AG20443 (cell line): ENCODE results near the gene SRRM5.
"Not testable (repeated sequence)": the region's sequence is repeated elsewhere in the genome, so short reads cannot be mapped to it uniquely, and the experiment has no call there.

Experiments used
- DNase-seq: peaks from one replicate; pipeline ENCODE4 v3.0.0; 2012; ENCODE audit warnings: low spot score, mixed read lengths

Gene SRRM5

DNA sequence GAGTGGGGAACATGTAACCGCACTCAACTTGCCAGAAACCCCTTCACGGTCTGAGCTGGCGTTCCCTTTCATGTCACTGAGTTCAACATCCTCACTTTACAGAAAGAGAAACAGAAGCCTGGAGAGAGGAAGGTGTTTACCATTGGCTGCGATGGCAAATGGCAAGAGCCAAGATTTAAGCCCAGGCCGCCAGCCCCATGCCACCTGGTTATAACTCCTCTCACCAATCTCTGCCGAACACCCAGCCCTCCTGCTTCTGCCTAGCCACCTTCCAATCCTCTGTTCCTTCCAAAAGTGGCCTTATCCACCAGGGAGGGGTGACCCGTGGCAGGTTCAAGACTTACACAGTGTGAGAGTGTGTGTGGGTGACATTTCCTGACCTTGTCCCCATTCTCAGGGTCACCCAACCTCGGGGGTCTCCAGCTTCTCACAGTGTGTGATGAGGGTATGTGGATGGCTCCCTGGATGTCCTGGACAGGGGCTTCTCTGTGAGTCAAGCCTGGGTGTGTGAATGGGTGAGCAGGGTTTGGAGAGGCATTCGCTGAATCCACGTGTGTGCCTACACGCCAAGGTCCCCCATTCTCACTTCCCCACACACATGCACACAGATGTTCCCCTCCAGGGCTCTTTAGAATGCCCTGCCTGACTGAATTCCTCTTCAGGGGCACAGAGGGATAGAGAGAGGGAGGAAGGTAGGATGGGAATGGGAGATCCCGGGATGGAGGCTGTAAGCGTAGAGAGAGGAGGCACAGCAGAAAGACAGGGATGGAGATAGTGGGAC, 26.5 kb downstream of the SRRM5 start:
- DNase-seq = no peak

DNA sequence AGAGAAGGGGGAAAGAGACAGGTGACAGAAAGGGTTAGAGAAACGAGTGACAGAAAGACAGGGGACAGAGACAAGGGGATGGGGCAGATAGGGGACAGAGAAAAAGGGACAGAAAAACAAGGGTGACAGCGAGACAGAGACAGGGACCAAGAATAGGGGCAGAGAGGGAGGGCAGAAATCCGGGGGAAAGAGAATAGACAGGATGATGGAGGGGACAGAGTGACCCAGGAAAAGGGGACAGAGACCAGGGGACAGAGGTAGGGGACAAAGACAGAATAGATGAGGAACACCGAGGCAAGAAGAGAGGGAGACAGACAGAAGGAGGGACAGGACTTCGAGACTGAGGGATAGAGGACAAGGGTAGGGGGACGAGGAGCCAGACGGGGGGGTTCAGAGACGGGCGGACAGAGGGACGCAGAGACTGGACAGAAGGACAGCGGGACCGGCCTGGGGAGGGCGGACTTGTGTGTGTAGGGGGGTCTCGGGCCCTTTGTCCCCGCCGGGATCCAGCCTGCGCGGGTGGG, 27.2 kb downstream of the SRRM5 start:
- no peak for DNase-seq

DNA sequence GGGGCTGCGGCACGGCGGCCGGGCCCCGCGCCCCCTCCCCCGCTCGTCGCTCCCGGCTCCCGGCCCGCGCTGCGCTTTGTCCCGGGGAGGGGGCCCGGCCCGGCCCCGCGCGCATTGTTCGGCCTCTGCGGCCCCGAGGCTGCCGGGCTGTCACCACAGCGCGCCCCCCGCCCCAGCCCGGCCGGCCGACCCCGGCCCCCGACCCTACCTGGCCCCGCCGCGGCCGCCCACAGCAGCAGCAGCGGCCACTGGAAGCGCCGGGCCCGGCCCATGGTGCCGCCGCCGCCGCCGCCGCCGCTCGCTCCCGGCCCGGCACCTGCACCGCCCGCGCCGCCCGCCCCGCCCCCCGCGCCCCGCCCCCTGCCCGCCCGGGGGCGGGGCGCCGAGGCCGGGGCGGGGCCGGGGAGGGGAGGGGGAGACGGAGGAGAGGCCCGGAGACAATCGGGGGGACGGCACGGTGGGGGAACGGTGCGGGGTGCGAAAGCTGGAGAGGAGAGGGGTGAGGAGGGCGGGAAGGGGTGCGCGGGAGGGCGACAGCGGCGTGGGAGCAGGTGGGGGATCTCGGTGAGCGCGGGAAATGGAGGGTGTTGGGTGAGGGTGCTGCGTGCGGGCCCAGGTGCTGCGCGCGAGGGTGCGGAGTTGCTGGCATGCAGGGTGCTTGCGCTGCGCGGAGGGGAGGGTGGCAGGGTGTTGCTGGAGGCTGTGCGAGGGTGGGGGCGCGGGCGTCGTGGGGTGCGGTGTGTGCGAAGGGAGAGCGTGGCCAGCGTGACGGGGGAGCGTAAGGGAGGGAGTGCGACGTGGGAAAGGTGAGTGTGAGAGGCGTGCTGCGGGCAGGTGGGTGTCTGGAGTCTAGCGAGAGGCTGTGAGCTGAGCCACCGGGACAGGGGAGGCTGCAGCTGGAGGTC, 27.9 kb downstream of the SRRM5 start, which contains the start of gene CADM4:
CADM4 (minus strand) TSS at position 332 of the 905 bp plus-strand sequence; CDS start at position 272, 60 bp downstream.
- peak; percentile 58 for DNase-seq

DNA sequence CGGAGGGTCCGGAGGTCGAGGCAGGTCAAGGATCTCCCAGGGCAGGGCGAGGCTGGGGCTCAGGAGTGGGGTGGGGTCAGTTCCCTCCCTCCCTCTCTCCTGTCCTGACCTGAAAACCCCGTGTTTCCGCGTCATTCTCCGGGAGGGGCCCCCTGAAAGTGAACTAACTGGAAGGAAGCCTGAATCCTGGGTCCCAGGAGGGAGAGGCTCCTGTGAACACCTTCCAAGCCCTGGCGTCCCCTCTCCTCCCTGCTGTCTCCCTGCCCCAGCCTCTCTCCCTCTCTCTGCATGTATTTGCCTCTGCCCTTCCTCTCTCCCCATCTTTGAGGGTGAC, 28.5 kb downstream of the SRRM5 start:
- no peak for DNase-seq

DNA sequence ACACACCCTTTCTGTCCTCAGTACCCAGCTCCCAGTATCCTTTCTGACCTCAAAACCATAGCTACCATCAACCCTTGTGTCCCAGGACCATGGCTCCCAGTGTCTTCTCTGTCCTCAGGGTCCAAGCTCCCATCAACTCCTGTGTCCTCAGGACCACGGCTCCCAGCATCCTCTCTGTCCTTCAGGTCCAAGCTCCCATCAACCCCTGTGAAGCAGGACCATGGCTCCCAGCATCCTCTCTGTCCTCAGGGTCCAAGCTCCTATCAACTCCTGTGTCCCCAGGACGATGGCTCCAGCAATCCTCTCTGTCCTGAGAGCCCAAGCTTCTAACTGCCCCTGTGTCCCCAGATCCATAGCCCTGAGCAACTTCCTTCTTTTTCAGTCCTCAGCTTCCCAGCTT, 29.4 kb downstream of the SRRM5 start:
- no peak for DNase-seq

DNA sequence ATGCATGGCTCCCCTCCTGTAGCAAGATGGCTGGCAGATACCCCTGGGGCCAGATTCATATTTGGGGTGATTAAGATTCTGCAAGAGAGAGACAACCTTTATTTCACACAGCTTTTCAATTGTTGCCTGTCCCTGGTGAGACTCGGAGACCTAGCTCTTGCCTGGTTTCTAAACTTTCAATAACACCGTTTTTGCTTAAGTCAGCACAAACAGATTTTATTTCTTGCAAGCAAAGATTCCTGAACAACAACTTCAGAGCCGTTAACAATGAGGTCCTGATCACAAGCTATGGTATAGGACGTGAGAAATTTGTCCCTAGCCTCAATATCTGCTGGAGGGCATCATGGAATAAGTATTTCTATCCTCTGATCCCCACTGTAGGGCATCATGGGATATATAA, 30.6 kb downstream of the SRRM5 start:
- no peak for DNase-seq

DNA sequence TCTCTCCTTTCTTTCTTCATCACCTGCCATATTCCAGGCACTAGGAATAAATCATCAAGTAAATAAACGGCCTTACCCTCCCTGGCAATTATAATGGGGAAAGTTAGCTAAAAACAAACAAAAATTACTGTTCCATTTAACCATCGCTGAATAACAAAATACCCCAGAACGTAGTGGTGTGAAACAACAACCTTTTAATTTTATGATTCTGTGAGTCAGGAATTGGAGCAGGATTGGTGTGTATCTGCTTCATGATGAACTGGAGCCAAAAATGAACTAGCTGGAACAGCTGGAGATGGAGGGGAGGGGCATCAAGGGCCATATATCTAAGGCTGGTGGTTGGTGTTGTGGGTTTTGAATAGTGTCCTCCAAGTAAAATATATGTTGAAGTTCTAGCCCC, 31.4 kb downstream of the SRRM5 start:
- no peak for DNase-seq

DNA sequence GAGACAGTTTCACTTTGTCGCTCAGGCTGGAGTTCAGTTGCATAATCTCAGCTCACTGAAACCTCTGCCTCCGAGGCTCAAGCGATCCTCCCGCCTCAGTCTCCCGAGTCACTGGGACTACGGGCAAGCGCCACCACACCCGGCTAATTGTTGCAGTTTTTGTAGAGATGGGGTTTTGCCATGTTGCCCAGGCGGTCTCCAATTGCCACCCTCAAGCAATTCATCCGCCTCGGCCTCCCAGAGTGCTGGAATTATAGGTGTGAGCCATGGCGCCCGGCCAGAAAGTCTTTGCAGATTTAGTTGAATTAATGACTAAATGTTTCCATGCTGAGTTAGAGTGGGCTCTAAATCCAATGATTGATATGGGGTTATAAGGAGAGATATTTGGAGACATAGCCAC, 32.3 kb downstream of the SRRM5 start:
- DNase-seq = no peak

DNA sequence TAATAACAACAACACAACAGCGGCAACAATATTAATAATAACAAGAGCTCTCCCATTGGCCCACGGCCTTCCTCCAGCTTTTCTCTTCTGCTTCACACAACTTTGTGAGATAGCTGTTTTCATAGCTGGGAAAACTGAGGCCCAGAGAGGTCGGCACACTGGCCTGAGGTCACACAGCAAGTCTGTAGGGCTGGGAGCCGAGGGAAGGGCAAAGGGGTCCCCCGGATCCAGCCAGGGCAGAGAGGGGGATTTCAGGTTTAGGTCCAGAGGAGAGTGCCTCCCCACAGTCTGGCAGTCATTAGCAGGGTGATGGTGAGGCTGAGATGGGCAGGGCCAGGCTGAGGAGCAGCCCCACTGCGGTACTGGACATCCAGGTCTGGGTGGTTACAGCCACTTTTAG, 36.7 kb downstream of the SRRM5 start:
- DNase-seq = no peak

DNA sequence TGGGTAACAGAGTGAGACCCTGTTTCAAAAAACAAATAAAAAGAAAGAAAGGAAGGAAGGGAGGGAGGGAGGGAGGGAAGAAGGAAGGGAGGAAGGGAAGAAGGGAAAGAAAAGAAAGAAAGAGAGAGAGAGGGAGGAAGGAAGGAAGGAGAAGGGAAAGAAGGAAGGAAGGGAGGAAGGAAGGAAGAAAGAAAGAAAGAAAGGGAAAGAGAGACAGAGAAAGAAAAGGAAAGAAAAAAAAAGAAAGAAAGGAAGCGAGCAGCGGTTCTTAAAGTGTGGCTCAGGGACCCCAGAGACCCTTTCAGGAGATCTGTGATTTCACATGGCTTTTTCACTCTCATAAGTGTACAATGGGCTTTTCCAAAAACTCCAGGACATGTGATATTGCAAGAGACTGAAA, 37.6 kb downstream of the SRRM5 start:
- no peak for DNase-seq

DNA sequence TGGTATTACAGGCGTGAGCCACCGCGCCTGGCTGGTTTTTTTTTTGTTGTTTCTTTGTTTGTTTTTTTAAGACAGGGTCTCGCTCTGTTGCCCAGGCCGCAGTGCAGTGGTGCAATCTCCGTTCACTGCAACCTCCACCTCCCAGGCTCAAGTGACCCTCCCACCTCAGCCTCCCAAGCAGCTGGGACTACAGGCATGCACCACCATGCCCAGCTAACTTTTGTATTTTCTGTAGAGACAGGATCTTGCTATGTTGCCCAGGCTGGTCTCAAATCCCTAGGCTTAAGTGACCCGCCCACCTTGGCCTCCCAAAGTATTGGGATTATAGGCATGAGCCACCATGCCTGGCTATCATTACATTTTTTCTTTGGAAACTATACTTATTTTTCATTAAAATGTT, 38.4 kb downstream of the SRRM5 start:
- DNase-seq = not testable (repeated sequence)

DNA sequence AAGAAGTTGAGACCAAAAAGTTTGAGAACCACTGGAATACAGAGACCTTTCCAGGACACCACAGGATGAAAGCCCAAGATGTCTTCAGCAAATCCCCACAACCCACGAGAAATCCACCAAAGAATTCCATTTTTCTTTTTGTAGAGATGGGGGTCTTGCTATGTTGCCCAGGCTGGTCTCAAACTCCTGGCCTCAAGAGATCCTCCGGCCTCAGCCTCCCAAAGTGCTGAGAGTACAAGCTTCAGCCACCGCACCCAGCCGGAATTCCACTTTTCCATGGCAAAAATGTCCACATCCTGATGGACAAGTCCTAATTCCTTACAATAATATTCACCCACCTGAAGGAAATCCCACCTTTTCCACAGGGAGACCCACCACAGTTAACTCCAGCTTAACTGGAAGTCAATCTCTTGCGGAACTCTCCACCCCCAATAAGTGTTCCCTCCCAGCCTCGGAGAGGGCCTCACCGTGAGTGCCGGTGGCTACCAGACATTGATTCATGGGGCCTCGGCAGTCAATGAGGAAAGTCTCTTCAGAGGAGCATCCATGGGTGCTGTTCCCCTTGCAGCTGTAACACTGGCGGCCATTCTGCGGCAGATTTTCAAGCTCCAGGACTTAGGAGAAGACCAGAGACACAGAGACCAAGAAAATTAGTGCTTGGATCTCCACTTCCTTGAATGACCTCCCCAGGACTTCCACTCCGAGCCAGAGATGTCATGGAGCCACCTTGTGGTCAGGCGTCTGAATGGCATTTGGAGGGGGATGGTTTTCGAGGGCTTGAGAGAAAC, 40.1 kb downstream of the SRRM5 start:
- DNase-seq = peak; percentile 72

DNA sequence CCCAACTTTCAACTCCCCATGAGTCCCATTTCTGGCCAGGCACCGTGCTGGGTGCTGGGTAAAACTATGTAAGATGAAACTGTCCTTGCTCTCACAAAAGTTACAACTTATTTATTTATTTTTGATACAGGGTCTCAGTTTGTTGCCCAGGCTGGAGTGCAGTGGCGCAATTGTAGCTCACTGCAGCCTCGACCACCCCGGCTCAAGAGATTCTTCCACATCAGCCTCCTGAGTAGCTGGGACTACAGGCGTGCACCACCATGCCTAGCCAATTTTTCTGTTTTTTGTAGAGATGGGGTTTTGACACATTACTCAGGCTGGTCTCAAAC, 40.6 kb downstream of the SRRM5 start:
- DNase-seq = no peak

DNA sequence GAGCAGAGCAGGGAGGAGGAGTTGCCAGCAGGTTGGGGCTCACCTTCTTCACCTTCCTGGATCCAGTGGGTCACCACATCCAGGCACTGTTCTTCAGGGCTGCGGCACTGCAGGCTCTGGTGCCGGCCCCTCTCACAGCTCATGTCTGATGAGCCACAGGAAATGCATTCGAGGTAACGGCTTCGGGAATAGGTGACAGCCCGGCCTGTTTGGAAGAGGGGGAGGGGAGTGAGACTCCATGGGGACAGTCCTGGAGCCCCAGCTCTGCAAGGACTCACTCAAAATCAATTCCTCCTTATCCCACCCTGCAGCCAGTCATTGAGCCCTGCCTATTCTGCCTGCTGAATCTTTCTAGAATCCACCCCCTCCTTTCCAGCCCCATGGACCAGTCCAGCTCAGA, 44.5 kb downstream of the SRRM5 start:
- DNase-seq = no peak

DNA sequence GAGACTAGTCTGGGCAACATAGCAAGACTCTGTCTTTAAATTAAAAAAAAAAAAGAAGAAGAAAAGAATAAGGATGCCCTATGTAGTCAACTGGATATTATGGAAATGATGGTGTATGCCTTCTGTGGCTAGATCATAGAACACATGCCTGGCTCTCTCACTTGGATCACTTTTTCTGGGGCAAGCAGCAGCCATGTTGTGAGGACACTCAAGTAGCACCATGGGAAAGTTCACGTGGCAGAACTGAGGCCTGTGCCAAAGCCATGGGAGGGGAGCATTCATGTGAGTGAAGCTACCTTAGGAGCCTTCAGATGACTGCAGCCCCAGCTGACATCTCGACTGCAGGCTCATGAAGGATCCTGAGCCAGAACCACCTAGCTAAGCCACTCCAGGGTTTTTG, 46.1 kb downstream of the SRRM5 start:
- DNase-seq = no peak

DNA sequence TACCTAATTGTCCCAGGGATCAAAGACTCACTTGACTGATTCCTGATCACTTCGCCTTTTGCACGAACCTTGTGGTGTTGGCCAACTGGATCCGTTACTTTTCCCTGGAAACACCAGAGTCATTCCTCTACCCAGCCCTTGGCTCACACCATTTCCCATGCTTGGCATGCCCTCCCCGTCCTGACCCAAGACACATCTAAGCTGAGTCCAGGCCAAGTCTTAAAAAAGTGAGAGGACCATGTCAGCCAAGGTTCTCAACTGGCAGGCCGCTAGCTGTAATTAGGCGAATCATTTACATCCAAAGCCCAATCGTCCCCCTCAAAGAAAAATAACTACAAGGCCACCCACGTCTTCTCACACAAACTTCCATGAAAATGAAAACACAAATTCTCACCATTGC, 46.6 kb downstream of the SRRM5 start:
- DNase-seq = no peak

DNA sequence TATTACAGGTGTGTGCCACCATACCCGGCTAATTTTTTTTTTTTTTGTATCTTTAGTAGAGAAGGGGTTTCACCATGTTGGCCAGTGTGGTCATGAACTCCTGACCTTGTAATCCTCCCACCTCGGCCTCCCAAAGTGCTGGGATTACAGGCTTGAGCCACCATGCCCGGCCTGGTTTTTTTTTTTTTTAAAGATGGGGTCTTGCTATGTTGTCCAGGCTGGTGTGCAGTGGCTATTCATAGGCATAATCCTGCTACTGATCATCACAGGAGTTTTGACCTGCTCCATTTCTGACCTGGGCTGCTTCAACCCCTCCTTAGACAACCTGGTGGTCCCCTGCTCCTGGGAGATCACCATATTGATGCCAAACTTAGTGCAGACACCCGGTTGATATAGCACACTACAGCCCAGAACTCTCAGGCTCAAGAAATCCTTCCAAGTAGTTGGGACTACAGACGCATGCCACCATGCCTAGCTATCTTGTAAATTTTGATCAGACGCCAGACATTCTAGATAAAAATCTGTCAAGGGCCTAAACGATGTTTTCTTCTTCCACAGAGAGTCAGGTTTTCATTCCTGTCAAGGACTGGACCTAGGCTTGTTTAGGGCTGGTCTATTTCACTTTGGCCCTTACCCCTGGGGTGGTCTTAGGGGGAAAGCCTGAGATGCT, 48.5 kb downstream of the SRRM5 start:
- DNase-seq = no peak

DNA sequence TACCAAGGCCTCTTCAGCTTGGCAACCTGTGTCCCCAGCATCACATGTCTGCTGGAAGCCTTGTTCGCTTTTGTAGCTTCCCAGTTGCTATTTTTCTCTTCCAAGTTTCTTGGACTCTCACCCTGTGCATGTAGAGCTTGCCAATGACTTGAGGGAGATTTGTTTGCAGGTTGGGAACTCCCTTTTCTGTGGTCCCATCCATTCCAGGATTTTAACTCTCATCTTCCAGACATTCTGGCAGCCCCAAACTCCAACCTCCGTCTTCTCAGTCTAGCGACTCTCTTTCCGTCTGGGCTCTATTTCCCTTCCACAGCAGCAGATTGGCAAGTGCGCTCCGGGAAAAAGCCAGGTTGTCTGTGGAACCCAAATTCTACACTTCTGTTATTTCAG, 49.1 kb downstream of the SRRM5 start:
- DNase-seq = no peak

DNA sequence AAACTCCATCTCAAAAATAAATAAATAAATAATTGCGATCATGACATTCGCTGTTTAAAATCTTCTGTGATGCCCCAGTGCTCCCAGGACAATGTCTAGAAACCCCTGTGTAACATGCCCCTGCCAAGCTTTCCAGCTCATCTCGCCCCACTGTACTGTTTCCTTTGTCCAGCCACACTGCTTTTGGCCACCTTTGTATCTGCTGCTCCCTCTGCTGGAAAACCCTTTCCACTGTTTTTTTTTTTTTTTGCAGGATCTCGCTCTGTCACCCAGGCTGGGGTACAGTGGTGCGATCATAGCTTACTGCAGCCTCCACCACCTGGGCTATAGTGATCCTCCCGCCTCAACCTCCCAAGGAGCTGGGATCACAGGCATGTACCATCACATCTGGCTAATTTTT, 50.6 kb downstream of the SRRM5 start:
- peak; percentile 25 for DNase-seq

DNA sequence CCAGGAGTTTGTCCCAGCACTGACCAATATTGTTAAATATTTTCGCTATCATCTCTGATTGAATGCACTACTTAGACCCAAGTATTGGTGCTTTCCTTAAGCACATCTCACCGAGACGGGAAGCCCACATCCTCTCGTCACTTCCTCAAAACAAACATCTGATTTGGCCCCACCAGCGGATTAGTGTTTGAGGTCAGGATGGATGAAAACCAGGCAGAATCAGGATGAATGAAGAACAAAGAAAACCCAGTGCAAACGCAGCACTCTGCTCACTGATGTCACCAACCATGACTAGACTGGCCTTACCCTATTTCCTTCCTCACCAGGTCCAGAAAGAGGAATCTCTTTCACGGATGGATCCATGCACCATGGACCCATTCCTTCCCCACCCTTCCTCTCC, 52.1 kb downstream of the SRRM5 start:
- DNase-seq = no peak
